NCI-H1092 (cell line): ENCODE measurements around the gene UBXN2A.

Source experiments
- DNase-seq: peaks from one replicate; lab custom pipeline; 2025; lab: John Stamatoyannopoulos, UW

Gene UBXN2A

DNA sequence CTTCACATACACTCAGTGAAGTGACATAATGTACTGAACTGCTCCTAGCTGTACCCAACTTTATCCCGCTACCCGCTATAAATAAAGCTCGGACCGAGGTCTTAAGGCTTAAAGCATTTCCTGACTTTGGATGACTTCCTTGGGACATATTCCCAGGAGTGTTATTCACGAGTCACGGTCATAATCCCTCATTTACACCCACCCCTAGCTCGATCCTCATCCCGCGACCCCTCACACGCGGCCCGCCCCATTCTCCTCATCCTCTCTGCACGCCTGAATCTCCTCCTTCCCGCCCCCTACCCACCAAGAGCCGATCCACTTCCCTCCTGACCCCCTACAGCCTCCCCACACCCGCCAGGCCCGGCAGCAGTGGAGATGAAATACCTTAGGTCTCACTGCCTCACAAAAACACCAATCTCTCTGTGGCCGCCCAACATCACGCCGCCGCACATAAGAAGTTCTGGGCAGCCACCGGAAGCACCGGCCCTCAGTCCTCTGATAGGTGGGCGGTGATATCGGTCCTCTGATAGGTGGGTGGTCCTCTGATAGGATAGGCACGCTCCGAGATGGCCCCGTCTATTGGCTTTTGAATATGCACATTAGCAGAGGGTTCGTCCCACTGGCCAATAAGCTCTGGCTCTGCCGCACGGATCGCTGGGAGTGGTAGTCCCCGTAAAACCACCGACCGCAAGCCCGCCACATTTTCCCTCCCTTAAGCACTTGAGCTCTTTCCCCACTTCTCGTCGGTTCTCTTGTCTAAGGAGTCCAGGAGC is 106.9 kb downstream of the UBXN2A start, which contains the start of gene WDCP:
WDCP (minus strand) TSS at position 462 of the 773 bp plus-strand sequence. CDS start 7,897 bp downstream, outside the sequence.
- DNase-seq = peak; percentile 93

DNA sequence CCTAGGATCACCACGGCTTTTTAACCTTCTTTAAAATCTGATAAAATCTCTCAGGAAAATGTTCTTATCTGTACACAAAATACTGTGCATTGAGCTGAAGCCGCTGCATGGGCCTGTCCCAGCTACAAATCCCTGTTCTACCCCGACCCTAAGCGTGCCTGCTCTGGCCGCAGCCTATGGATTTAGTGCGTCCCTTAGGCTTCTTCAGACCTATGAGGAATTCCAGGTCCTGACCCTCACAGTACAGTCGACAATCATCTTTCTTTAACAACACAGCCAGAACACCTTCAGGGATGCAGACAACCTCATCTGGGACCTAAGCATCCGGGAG is 107.4 kb downstream of the UBXN2A start:
- DNase-seq = no peak

DNA sequence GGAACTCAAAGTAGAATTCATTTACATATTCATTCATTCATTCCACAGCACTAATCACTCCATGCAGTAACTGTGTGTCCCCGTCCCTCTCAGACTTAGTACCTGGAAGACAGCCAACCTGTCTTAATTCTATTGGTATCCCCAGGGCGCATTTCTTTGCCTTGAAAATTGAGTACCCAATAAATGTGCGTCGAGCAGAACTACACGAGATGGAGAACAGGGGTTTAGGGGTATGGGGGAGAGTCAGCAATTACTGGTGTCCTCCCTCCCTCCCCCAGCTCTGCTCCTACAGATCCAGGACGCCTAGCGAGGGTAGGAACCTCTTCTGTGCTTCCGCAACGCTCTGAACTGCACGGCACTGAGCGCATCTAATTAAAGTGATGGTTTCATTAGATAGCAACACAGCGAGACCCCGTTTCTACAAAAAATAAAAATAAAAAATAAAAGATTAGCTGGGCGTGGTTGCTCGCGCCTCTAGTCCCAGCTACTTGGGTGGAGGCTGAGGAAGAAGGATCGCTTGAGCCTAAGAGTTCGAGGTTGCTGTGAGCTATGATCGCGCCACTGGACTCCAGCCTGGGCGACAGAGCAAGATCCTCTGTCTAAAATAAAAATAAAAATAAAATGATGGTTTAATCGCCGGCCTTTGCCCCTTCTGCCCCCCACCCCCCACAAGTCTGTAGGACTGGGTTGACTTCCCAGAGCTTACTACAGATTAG is 108.7 kb downstream of the UBXN2A start:
- DNase-seq = no peak

DNA sequence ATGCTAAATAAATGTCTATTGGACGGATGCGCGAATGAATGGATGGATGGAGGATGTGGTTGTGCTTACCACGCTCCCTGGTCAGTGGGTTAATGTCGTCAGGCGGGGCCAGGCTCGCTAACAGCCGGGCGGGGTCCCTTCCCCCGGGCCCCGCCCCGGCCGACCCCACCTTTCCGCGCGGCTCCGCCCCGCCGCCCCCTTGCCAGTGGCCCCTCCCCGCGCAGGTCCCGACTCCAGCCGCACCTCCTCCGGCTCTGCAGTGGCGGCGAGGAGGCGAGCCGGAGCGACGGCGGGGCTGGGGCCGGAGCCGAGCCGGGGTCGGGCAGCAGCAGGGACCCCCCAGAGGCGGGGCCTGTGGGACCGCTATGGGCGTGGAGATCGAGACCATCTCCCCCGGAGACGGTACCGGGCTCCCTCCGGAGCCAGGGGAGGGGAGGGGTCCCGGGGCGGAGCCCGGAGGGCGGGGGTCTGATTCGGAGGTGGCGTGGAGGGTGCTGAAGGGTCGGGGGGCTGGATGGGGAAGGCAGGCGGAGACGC is 109.3 kb downstream of the UBXN2A start, which contains the start of gene FKBP1B:
FKBP1B (plus strand) TSS at position 257 of the 537 bp plus-strand sequence; CDS start at position 366, 109 bp downstream.
- peak; percentile 5 for DNase-seq

DNA sequence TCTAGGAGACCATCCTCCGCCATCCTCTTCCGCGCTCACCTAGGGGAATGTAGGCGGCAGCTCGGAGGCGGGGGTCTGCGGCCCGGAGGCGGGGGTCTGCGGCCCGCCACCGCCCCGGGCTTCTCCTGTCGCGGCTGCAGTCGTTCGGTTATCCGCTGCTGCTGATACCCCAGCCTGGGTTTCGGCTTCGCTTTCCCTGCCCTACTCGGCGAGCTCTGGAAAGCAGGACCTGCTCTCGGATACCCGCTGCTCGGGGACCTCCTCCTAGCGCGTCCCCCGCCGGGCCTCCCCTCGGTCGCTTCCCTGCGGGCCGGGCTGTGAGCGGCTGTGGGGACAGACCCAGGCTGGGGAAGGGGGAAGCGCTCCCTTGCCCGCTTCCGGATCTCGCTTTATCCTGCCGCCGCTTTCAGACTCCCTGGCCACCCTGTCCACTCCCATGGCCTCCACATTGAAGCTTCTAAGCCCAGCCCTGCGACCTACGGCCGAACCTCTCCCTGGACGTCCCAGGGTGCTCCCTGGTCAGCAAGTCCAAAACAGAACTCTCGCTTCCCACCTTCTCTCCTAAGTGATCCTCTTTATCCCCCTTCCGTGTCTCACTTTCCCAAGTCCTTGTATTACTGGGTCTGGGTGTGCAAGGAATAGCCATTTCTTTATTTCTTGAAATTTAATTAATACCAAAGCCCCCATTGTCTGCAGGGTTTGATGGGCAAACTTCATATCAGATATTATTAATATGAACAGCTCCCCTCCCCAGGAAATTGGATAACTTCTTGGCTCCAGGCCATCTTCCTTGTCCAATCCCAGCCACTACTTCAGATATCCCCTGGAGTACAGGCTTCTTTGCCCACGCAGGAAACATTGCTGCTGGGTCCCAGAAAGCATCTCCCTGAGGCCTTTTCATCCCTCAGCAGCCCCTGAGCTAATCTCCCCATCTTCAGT is 110.0 kb downstream of the UBXN2A start:
- no peak for DNase-seq

DNA sequence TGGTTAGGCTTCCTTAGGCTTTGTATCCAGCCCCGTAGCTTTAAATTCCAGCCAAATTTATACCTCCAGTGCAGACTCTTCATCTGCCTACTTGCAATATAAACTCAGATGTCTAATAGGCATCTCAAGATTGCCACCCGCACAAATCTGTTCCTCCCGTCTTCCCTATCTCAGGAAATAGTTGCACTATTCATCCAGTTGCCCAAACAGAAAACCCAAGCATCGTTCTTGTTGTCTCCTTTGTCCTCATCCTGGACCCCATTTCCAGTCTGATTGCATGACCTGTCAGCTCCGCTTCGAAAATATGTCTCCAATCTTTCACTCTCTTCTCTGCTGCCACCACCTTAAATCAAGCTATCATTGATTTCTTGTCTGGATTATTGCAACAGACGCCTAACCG is 111.6 kb downstream of the UBXN2A start:
- no peak for DNase-seq

DNA sequence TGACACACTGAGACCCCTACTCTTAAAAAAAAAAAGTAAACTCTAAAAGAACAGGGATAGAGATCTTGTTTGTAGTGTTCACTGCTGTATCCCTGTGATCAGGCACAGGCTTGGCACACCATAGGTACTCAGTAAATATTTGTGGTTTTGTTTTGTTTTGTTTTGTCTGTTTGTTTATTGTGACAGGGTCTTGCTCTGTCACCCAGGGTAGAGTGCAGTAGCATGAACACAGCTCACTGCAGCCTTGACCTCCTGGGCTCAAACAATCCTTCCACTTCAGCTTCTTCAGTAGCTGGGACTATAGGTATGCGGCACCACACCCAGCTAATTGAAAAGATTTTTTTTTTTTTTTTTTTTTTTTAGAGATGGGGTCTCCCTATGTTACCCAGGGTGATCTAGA is 112.7 kb downstream of the UBXN2A start:
- DNase-seq = no peak
